Colonic mucosa (tissue), 4 donors: ENCODE data around the gene TMEM35B. TPM values are rescaled to one million over a fixed set of nuclear protein-coding genes. Genes with fewer than 3 reads are reported as not detected.
"Not testable (repeated sequence)": the region's sequence is repeated elsewhere in the genome, so short reads cannot be mapped to it uniquely, and the experiment has no call there.

Source experiments
- DNase-seq: peaks from one replicate; pipeline ENCODE4 v3.0.0-alpha.2; 2020
- H3K27ac ChIP-seq: fragments of 200-600 bp; one replicate; pipeline ENCODE4 v1.8.0; 2021
- H3K27me3 ChIP-seq: fragments of 200-600 bp; one replicate; pipeline ENCODE4 v1.8.0; 2021
- H3K36me3 ChIP-seq: fragments of 200-600 bp; one replicate; pipeline ENCODE4 v1.8.0; 2021
- H3K4me1 ChIP-seq: fragments of 200-600 bp; one replicate; pipeline ENCODE4 v1.8.0; 2021; ENCODE audit warnings: mild to moderate bottlenecking
- H3K4me3 ChIP-seq: fragments of 200-600 bp; one replicate; pipeline ENCODE4 v1.8.0; 2021
- H3K9ac ChIP-seq, 2 donors: one replicate each; pipeline ENCODE4 v1.7.0; 2013; ENCODE audit warnings: control low read depth in 2 of 2, low read depth in 2 of 2, low read length in 2 of 2
- H3K9me3 ChIP-seq: fragments of 200-600 bp; one replicate; pipeline ENCODE4 v1.8.0; 2021
- CTCF ChIP-seq: fragments of 200-600 bp; IDR thresholded peaks from one replicate; pipeline ENCODE4 v1.8.0; 2022; ENCODE audit warnings: antibody characterized with exemption, mild to moderate bottlenecking
- intact Hi-C: fragments of 100-400 bp; cut with DNase I; formaldehyde crosslinking; loops from one replicate; pipeline ENCODE4 v1.14.1; 2022
- total RNA-seq, 2 donors: library from RNA; stranded (reverse); fragmentation: NEBNext Ultra II Directional in 1 of 2; extraction: Animal tissue kit (Norgen Biotek cat#: 25700) in 1 of 2; gene quantifications; one replicate each; pipeline ENCODE4 v1.2.1, GENCODE V29; 2021
- donor health status: healthy.
- donor health status: DM: no; HTN: no; CAD: no.
- donor health status: DM: no; HTN: no; CAD: no.

The TMEM35B gene
- total RNA-seq, 2 donors from 2014 or later, result 14.6 to 19.3 TPM

- intact Hi-C loops, result no loop called here
- Histone ChIP-seq H3K9me3 (no peaks in the 10 kb centered on the region), H3K4me3 (no peak overlapping the region), H3K4me1 (no peaks in the 10 kb centered on the region), H3K9ac (no peak overlapping the region), H3K36me3 (no peaks in the 10 kb centered on the region), H3K27ac (no peak overlapping the region), H3K27me3 (no peaks in the 10 kb centered on the region)
- TF ChIP-seq CTCF, result no peak
- DNase-seq, result no peak
Observed at GRCh38 chr1:34973326-34973725, 11.8 kb downstream of the TMEM35B start.

GRCh38 chr1:34970829-34971228 lies 14.3 kb downstream of the TMEM35B start:
- H3K27ac ChIP-seq, result no peak overlapping the region
- H3K36me3 ChIP-seq, result no peaks in the 10 kb centered on the region
- H3K4me1 ChIP-seq, result no peaks in the 10 kb centered on the region
- H3K4me3 ChIP-seq, result no peak overlapping the region
- H3K9me3 ChIP-seq, result no peaks in the 10 kb centered on the region
- no peaks in the 10 kb centered on the region for H3K27me3 ChIP-seq
- intact Hi-C loops, result no loop called here
- DNase-seq, result no peak
- no peak overlapping the region for H3K9ac ChIP-seq
- TF ChIP-seq CTCF, result no peak

- no peaks in the 10 kb centered on the region for H3K4me1 ChIP-seq
- H3K36me3 ChIP-seq, result no peaks in the 10 kb centered on the region
- DNase-seq, result no peak
- no peak overlapping the region for H3K9ac ChIP-seq
- H3K27ac ChIP-seq, result no peak overlapping the region
- no peaks in the 10 kb centered on the region for H3K27me3 ChIP-seq
- no peaks in the 10 kb centered on the region for H3K9me3 ChIP-seq
- intact Hi-C loops, result no loop called here
- no peak overlapping the region for H3K4me3 ChIP-seq
- TF ChIP-seq CTCF, result no peak
Observed at GRCh38 chr1:34970220-34970735, 14.9 kb downstream of the TMEM35B start.

- H3K27ac ChIP-seq, H3K9me3 ChIP-seq, H3K9ac ChIP-seq, DNase-seq, H3K4me1 ChIP-seq, H3K4me3 ChIP-seq, H3K36me3 ChIP-seq, H3K27me3 ChIP-seq, intact Hi-C loops: not testable (repeated sequence)
Observed at GRCh38 chr1:34968297-34968696, 16.9 kb downstream of the TMEM35B start.

GRCh38 chr1:34967672-34968071 lies 17.5 kb downstream of the TMEM35B start:
- H3K27ac ChIP-seq, DNase-seq, H3K27me3 ChIP-seq, H3K4me1 ChIP-seq, H3K9ac ChIP-seq, H3K9me3 ChIP-seq, H3K4me3 ChIP-seq, intact Hi-C loops, H3K36me3 ChIP-seq: not testable (repeated sequence)

- Histone ChIP-seq H3K9ac (no peak overlapping the region), H3K36me3 (no peaks in the 10 kb centered on the region), H3K4me3 (no peak overlapping the region), H3K9me3 (no peaks in the 10 kb centered on the region), H3K27me3 (no peaks in the 10 kb centered on the region), H3K4me1 (no peaks in the 10 kb centered on the region), H3K27ac (no peak overlapping the region)
- no peak for TF ChIP-seq CTCF
- intact Hi-C loops, result no loop called here
- DNase-seq, result no peak
Observed at GRCh38 chr1:34965597-34965996, 19.6 kb downstream of the TMEM35B start.

- H3K27me3 ChIP-seq, result no peaks in the 10 kb centered on the region
- no peaks in the 10 kb centered on the region for H3K36me3 ChIP-seq
- no peak for DNase-seq
- H3K9me3 ChIP-seq, result no peaks in the 10 kb centered on the region
- no peak overlapping the region for H3K27ac ChIP-seq
- no peaks in the 10 kb centered on the region for H3K4me1 ChIP-seq
- no peak overlapping the region for H3K9ac ChIP-seq
- no peak for TF ChIP-seq CTCF
- intact Hi-C loops, result no loop called here
- H3K4me3 ChIP-seq, result no peak overlapping the region
Observed at GRCh38 chr1:34950428-34950827, 34.7 kb downstream of the TMEM35B start.

GRCh38 chr1:34948739-34949138 lies 36.4 kb downstream of the TMEM35B start:
- DNase-seq, H3K36me3 ChIP-seq: not testable (repeated sequence)

GRCh38 chr1:34947641-34948314 lies 37.4 kb downstream of the TMEM35B start:
- H3K4me3 ChIP-seq, H3K9me3 ChIP-seq, intact Hi-C loops, H3K27ac ChIP-seq, DNase-seq, H3K36me3 ChIP-seq, H3K4me1 ChIP-seq, H3K27me3 ChIP-seq, H3K9ac ChIP-seq: not testable (repeated sequence)

More at GRCh38 chr1:34948739-34949138, 36.4 kb downstream of the TMEM35B start:
- intact Hi-C loops, H3K9me3 ChIP-seq, H3K4me3 ChIP-seq, H3K27ac ChIP-seq, H3K9ac ChIP-seq, H3K27me3 ChIP-seq, H3K4me1 ChIP-seq: not testable (repeated sequence)
